Body of pancreas (tissue), 4 donors: Measurements from ENCODE around the gene SMIM12.

Experiments used
- POLR2A ChIP-seq, 3 donors: fragments of 450-650 bp; IDR thresholded peaks; one replicate each; pipeline ENCODE4 v1.6.1; 2016; ENCODE audit warnings: antibody characterized with exemption in 3 of 3, mild to moderate bottlenecking in 2 of 3
- TF ChIP-seq, protein P1 (sequence below), 7 experiments: fragments of 450-650 bp in 4 of 7; fragments of 200-600 bp in 3 of 7; sonication (generic) in 3 of 7; IDR thresholded peaks; one replicate each; pipeline ENCODE4 v1.5.1; 2016 to 2019; ENCODE audit warnings: antibody characterized with exemption in 7 of 7

DNA sequence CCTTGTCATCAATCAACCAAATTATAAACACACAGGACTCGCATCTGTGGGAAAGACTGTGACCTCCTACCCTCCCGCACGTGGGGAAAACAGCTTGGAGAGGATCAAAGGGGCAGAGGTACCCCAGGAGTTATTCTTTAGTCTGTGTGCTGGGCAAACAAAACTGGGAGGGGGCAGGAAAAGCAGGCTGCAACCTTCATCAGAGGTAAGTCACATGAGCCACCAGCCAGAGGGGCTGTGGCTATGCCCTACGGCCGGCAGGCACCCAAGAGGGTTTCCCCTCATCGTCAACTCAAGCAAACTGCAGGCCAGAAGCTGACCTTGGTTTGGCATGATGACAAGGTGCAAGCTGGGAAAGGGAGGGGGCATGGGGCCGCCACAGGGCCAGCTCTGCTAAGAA is 12.5 kb downstream of the SMIM12 start:
- TF ChIP-seq, protein P1, sequence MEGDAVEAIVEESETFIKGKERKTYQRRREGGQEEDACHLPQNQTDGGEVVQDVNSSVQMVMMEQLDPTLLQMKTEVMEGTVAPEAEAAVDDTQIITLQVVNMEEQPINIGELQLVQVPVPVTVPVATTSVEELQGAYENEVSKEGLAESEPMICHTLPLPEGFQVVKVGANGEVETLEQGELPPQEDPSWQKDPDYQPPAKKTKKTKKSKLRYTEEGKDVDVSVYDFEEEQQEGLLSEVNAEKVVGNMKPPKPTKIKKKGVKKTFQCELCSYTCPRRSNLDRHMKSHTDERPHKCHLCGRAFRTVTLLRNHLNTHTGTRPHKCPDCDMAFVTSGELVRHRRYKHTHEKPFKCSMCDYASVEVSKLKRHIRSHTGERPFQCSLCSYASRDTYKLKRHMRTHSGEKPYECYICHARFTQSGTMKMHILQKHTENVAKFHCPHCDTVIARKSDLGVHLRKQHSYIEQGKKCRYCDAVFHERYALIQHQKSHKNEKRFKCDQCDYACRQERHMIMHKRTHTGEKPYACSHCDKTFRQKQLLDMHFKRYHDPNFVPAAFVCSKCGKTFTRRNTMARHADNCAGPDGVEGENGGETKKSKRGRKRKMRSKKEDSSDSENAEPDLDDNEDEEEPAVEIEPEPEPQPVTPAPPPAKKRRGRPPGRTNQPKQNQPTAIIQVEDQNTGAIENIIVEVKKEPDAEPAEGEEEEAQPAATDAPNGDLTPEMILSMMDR (IDR thresholded peaks at IDR 0.05) = no peak
- TF ChIP-seq POLR2A (IDR thresholded peaks at IDR 0.05) = no peak
